GM18517 (cell line): Measurements from ENCODE around the gene DOK6.
"Not testable (repeated sequence)": the region's sequence is repeated elsewhere in the genome, so short reads cannot be mapped to it uniquely, and the experiment has no call there.

Source experiments
- ATAC-seq: cut with Tn5 transposase; IDR thresholded peaks from one replicate; pipeline ENCODE4 v1.9.1; 2021; ENCODE audit warnings: mild to moderate bottlenecking, moderate library complexity; ENCODE audit not compliant: unreplicated experiment

DOK6 gene

GRCh38 chr18:69787825-69788547 lies 387.3 kb downstream of the DOK6 start:
- ATAC-seq, result no peak

GRCh38 chr18:69789794-69790193 lies 389.1 kb downstream of the DOK6 start:
- no peak for ATAC-seq

- no peak for ATAC-seq
These were observed 390.0 kb downstream of the DOK6 start for GRCh38 chr18:69790649-69791048.

DNA sequence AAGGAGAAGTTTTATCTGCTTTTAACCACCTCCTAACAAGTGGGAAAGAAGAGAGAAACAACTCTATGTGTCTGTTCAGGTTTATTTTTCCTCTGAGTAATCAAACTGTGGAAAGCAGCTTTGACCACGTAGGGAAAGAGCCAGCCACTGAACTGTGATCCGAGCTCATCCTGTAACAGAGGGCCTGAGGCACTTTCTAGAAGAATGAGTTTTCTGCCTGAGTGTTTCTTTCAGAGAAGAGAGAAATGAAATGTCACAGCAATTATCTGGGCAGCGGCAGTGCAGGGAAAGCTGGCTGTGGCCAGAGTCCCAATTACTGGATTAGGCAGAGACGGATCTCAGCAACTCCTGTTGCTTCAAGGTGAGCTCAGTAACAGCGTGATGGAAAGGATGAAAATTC lies 395.1 kb downstream of the DOK6 start:
- no peak for ATAC-seq

- no peak for ATAC-seq
These were observed 404.3 kb downstream of the DOK6 start for GRCh38 chr18:69804776-69805501.

DNA sequence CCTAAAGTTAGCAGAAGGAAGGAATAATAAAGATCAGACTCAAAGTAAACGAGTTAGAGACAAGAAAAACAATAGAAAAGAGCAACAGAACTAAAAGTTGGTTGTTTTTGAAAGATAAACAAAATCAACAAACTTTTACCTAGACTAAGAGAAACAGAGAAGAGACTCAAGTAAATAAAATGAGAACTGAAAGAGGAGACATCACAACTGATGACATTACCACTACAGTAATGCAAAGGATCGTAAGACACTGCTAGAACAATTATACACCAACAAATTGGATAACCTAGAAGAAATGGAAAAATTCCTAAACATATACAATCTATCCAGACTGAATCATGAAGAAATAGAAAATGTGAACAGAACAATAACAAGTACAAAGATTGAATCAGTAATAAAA lies 407.7 kb downstream of the DOK6 start:
- no peak for ATAC-seq

DNA sequence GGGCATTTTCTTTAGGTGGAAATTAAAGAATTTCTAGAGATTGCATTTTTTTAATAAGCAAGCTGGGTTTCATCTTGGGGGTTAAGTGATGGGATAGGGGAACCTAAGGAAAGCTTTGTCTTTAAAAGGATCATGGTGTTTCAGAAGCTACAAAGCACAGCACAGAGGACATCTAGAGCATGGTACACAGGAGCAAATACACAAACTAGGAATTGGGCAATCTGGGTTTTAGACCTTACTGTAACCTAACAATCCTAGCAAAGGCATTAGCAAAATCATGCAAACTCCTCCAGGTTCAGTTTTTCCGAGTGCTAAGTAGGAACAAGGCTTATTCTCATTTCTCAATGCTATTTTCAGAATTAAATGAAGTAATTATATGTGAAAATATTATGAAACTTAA lies 412.9 kb downstream of the DOK6 start:
- no peak for ATAC-seq

- no peak for ATAC-seq
These were observed 414.2 kb downstream of the DOK6 start for GRCh38 chr18:69814861-69815385.

GRCh38 chr18:69817335-69817940 lies 416.8 kb downstream of the DOK6 start:
- no peak for ATAC-seq

DNA sequence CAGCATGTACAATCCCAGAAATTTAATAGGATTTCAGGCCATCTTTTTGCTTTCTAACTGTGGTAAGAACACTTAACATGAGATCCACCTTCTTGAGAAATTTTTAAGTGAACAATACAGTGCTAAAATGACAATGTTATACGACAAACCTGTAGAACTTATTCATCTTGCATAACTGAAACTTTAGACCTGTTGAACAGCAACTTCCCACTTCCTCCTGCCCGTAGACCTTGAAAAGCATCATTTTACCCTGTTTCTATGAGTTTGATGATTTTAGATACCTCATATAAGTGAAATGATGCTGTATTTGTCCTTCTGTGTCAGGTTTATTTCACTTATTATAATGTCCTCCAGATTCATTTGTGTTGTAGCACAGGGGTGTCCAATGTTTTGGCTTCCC lies 418.8 kb downstream of the DOK6 start:
- no peak for ATAC-seq

- ATAC-seq, result no peak
These were observed 419.9 kb downstream of the DOK6 start for GRCh38 chr18:69820538-69820937.

DNA sequence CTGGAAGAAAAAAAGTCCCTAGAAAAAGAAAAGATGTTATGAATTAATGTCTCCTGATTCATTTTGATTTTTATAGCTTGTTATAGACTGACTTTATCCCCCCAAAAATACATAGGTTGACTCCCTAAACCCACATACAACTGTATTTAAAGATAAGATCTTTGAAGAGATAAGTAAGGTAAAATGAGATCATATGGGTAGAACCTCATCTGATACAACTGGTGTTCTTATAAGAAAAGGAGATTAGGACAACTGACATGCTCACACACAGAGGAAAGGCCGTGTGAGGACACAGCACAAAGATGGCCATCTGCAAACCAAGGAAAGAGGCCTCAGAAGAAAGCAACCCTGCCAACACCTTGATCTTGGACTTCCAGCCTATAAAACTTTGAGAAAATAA lies 429.5 kb downstream of the DOK6 start:
- ATAC-seq, result no peak

DNA sequence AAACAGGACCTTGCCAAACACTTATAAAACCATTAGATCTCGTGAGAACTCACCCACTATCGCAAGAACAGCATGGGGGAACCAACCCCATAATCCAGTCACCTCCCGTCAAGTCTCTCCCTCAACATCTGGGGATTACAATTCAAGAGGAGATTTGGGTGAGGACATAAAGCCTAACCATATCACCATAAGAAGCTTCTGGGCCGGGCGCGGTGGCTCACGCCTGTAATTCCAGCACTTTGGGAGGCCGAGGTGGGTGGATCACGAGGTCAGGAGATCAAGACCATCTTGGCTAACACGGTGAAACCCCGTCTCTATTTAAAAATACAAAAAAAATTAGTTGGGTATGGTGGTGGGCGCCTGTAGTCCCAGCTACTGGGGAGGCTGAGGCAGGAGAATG lies 434.3 kb downstream of the DOK6 start:
- ATAC-seq, result not testable (repeated sequence)

DNA sequence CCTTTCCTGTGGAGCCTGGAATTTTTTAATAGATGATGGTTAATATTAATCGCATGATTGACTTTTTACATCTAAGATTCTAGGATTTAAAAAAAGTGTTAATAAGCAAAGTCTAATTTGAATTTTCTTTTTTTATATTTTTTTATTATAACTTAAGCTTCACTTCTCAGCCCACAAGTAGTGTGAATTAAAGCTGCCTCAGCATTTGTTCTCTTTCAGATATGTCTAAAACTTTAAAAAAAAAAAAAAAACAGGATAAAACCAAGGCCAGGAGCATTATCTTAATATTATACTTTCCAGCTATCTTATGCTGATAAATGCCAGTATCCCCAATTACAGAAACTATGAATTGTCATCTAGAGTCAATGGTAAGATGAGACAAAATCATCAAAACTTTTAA lies 437.3 kb downstream of the DOK6 start:
- no peak for ATAC-seq

- no peak for ATAC-seq
These were observed 438.1 kb downstream of the DOK6 start for GRCh38 chr18:69838620-69839411.

DNA sequence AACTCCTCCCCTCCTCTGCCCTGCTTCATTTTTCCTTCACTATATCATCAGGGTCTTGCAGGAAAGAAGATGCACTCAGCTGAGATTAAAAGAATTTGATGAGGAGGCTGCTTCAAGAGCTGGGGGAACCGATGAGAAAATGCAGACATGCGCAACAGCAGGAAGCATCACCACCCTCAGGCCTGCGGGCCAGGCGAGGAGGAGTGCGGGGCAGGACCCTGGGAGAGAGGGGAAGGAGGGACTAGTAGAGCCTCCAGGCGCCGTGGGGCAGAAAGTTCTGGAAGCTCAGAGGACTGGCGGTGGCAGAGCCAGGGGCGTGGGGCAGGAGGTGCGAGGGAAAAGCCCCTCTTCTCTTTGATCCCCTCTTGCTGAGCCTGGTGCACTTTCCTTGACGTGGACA lies 438.8 kb downstream of the DOK6 start:
- no peak for ATAC-seq

DNA sequence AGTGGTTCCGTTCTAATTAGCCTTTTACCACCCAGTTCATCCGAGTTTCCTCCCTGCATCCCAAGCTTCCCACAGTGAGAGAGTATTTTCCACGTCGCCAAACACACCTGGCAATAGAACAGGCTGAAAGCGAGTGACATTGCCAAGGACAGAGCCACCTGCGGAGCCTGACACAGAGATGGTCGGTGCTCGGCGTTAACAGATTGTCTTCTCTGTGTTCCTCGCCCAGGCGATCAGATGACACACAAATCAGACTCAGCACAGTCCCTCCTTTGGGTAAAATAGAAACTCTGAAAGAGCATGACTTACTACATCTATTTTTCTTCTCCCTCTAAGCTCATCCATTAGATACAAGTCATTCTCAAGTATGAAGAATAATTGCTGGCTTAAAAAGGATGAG lies 439.3 kb downstream of the DOK6 start:
- ATAC-seq, result no peak

DNA sequence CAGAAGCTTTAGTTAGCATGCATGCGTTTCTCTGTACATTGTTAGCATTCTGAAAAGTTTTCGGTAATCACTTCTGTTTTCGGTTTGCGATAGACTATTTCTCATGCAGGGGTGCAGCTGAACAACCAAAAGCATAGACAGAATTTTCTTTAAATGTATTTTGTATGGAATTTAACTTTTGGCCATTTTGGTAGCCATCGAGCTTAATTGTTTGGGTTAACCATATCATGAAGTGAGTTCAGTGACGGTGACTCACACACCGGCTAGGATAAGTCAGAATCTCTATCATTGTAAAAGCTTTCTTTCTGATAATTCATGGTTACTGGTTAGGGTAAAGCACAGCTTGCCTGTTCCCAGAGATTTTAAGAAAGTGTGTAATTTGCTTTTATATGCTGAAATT lies 439.8 kb downstream of the DOK6 start:
- no peak for ATAC-seq

- no peak for ATAC-seq
These were observed 440.4 kb downstream of the DOK6 start for GRCh38 chr18:69841117-69841516.

- no peak for ATAC-seq
These were observed 442.3 kb downstream of the DOK6 start for GRCh38 chr18:69843015-69843414.

GRCh38 chr18:69844656-69845055 lies 444.0 kb downstream of the DOK6 start:
- ATAC-seq, result no peak
